AG10803 (cell line): ENCODE data around the gene CRLF1.

Source experiments
- DNase-seq: peaks from one replicate; pipeline ENCODE4 v3.0.0; 2010; ENCODE audit warnings: low read depth
- H3K4me3 ChIP-seq: 2 replicates; pipeline ENCODE4 v1.5.1; 2011; ENCODE audit warnings: mild to moderate bottlenecking, low read length, control low read depth
- CTCF ChIP-seq: conservative IDR thresholded peaks from 2 replicates; pipeline ENCODE4 v1.5.1; 2011; ENCODE audit warnings: mild to moderate bottlenecking, low read length, control low read depth, inconsistent platforms

The CRLF1 gene

DNA sequence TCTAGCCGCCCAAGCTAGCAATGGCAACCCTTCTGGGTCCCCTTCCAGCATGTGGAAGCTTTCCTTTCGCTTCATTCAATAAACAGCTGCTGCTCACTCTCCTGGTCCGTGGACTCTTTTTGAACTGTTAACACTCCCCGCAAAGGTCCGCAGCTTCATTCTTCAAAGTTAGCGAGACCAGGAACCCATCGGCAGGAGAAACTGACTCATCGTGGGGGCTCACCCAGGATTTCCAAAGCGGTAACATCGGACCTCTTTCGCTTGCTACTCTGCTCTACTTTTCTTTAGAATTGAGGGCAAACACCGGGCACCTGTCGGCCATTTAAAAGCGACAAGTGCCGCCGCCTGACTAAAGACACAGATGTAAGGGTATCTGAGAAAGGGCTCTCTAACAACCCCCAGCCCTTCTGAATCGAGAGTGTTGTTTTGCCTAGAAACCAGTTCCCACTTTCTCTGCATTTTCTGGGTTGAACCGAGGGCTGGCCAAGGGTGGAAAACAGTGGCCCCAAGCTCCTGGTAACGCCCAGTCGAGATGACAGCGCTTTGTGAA, 29.2 kb downstream of the CRLF1 start:
- no peak for DNase-seq
- no peak overlapping the region for H3K4me3 ChIP-seq
- TF ChIP-seq CTCF, result no peak

DNA sequence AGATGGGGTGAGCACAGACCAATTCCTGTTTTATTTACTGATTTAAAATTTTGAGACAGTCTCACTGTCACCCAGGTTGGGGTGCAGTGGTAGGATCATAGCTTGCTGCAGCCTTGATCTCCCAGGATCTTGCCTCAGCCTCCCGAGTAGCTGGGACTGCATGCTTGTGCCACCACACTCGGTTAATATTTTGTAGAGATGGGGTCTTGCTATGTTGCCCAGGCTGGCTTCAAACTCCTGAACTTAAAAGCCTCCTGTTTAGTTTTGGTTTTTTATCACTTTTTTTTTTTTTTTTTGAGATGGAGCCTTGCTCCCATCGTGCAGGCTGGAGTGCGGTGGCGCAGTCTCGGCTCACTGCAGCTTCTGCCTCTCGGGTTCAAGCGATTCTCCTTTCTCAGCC, 30.2 kb downstream of the CRLF1 start:
- no peak for TF ChIP-seq CTCF
- H3K4me3 ChIP-seq, result no peak overlapping the region
- no peak for DNase-seq

GRCh38 chr19:18574691-18575291, 31.8 kb downstream of the CRLF1 start:
- no peak for TF ChIP-seq CTCF
- DNase-seq, result no peak
- no peak overlapping the region for H3K4me3 ChIP-seq

- peak within 1 kb of the TSS; percentile 98 for H3K4me3 ChIP-seq
- DNase-seq, result peak; percentile 95
- TF ChIP-seq CTCF, result no peak
Observed at GRCh38 chr19:18571564-18572344, 34.8 kb downstream of the CRLF1 start, which contains the start of gene UBA52. TSS of gene UBA52 (plus strand) at chr19:18571857. CDS start at chr19:18573301, 1,444 bp downstream.

GRCh38 chr19:18568367-18568766, 38.2 kb downstream of the CRLF1 start:
- DNase-seq, result no peak
- no peak overlapping the region for H3K4me3 ChIP-seq
- TF ChIP-seq CTCF, result no peak

GRCh38 chr19:18566953-18567352, 39.6 kb downstream of the CRLF1 start:
- TF ChIP-seq CTCF, result no peak
- H3K4me3 ChIP-seq, result no peak overlapping the region
- no peak for DNase-seq

DNA sequence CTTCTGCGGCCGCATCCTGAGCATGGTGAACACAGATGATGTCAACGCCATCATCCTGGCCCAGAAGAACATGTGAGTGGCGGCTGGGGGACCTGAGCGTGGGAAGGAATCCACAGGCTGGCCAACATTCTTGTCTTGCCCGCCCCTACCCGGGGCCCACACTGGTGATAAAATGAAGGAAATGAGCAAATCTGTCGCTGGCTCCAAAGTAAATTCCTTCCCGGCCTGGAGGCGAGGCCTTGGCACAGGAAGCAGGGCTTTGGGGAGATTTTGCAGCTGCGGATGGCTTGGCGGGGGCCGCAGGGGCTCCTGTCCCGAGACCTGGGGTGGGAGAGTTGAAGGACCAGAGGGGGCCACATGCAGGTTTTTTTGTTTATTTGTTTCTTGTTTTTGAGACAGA, 44.5 kb downstream of the CRLF1 start:
- no peak for TF ChIP-seq CTCF
- H3K4me3 ChIP-seq, result no peak overlapping the region
- peak; percentile 26 for DNase-seq
